ENCODE measurements around the gene CCR3.
"Not testable (repeated sequence)": the region's sequence is repeated elsewhere in the genome, so short reads cannot be mapped to it uniquely, and the experiment has no call there.

Gene CCR3

DNA sequence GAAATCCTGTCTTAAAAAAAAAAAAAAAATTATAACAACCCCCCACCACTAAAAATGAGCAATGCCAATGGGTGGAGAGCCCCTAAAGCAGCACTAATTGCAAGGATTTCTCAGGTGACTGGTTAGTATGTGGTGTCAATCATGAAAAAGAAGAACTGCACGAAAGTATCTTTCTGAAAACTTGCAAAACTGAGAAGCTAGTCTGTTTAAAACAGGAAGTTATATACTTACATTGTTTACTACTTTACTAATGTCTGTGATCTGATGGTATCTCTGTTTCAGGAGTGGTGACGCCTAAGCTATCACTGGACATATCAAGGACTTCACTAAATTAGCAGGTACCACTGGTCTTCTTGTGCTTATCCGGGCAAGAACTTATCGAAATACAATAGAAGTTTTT lies at the start of gene CCR3:
Gene CCR3 (plus strand): TSS at position 341 of the 400 bp plus-strand sequence. CDS start 22,699 bp downstream, outside the sequence.
- no peak for DNase-seq (ENCODE audit: low read depth)

DNA sequence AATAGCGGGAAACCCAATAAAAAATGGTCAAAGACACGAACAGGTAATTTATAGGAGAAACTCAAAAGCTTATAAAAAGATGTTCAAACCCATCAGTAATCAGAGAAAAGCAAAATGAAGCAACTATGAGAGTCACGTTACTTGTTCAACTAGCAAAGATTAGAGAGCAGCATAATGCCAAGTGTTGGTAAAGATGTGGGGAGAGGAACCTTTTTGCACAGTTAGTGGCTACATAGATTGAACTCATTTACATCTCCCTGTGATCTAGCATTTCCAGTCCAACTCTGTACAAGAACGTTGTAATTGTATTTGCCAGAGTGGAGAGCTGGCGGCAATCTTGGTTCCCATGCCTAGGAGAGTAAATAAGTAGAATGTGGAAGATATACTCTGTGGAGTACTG lies 49.3 kb upstream of the CCR3 start:
- DNase-seq (ENCODE audit: low read depth) = no peak

DNA sequence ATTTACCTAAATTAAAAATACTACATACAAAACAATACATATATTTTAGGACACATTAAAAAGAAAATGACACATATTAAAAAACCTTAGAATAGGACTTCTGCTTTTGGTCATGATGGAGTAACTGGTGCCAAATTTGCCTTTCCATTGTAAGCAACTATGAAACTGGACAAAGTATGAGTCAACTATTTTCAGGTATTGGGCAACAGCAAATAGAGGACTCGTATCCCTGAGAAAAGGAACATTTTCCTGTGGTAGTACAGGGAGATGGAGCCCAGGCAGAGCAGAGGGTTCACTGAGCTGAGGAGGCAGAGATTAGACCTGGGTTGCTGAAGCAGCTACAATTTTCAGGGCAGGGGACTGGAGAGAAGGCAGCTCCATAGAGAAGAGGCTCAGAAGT lies 48.8 kb upstream of the CCR3 start:
- DNase-seq (ENCODE audit: low read depth) = peak; percentile 53

DNA sequence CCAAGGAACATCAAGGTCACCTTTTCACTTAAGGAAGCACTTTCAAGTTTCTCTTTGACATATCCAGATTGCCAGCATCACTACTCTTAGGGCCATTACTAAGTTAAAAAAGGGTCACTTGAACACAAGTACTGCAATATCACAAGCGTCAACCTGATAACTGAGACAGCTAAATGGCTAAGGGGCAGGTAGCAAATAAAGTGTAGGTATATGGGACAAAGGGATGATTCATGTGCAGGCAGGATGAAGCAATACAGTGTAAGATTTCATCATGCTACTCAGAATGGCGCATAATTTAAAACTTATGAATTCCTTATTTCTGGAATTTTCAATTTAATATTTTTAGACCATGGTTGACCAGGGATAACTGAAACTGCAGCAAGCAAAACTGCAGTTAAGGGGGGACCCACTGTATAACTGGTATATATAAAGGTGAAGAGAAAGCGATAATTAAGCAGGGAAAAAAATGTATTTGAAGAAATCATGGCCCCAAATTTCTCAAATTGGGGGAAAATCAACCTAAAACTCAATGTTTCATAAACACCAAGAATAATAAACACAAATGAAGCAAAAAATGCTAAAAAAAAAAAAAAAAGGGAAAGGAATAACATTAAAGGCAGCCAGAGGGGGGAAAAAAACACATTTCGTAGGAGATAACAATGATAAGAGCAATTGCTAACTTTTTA lies 47.2 kb upstream of the CCR3 start:
- peak; percentile 23 for DNase-seq (ENCODE audit: low read depth)

DNA sequence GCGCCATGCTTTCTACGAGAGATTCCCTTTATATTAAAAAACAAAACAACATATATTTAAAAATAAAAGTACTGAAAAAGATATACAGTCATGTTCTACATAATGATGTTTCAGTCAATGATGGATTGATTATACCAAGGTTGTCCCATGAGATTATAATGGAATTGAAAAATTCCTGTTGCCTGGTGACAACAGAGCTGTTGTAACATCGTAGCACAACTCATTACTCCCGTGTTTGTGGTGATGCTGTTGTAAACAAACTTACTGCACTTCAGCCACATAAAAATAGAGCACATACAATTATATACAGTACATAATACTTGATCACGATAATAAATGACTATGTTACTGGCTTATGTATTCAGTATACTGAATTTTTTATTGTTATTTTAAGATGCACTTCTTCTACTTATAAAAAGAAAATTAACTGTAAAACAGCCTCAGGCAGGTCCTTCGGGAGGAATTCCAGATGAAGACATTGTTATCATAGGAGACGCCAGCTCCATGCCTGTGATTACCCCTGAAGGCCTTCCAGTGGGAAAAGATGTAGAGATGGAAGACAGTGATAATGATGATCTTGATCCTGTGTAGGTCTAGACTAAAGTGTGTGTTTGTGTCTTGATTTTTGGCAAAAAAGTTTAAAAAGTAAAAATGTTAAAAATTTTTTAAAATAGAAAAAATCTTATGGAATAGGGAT lies 45.9 kb upstream of the CCR3 start:
- no peak for DNase-seq (ENCODE audit: low read depth)

DNA sequence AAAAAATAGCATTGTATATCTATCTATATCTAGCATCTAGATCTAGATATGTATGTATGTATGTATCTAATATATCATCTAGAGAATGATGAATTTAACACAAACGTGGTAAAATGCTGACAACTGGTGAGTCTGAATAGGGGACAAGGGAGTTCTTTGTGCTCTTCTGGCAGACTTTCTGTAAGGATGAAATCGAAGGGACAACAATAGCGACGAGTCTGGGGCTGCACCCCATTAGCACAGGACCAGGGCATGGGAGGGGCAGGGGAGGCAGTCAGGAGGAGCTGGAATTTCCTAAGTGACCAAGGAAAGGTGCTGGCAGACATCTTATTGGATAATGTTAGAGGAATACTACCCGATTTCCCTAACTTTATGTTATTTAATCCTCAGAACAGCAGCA lies 42.0 kb upstream of the CCR3 start:
- no peak for DNase-seq (ENCODE audit: low read depth)

DNA sequence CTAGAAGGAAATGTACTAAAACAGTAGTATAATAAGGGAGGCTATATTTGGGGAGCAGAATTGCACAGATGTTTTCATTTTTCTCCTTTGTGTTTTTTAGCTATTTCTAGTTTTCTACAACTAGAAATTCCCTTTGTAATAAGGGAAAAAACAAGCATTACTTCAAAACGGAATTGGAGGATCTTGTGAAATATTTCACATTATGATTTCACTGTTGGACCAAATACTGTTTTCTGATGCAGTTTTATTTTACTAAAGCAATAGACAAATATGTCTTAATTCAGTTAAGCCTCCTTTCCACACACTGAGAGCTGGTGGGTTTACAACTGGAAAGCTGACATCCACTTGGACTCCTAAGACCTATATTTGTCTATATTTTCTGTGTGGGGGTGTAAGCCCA lies 41.5 kb upstream of the CCR3 start:
- DNase-seq (ENCODE audit: low read depth) = no peak

DNA sequence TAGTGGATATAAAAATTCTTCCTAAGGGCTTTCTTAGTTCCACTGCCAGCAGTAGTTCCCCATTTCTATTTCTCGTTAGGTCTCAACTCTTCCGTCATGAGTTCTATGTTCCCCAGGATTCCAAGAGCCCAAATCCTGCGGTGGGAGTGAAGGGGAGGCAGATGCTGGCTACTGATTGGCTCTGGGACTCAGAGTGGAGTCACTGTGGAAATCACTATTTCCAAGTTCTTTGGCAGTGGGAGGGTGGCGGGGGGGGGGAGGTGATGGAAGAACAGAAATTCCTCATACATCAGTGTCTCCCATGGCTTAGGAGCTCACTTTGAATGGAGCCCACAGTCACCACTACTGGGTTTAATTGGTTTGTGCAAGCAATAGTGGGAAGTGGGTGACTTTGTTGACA lies 39.7 kb upstream of the CCR3 start:
- DNase-seq (ENCODE audit: low read depth) = no peak

DNA sequence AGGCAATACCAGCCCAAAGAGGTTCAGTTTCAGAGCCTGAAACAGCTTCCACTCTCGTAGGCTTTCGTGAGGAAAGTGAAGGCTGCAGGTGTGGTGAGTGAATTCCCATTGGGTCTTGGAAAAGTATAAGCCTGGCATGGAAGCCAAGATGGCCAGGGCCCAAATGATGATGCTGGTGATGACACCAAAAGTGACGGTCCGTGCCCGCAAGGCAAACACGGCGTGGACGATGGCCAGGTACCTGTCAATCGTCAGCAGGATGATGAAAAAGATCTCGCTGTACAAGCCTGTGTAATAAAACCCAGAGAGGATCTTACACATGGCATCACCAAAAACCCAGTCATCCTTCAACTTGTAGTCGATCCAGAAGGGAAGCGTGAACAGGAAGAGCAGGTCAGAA lies 38.6 kb upstream of the CCR3 start:
- no peak for DNase-seq (ENCODE audit: low read depth)

DNA sequence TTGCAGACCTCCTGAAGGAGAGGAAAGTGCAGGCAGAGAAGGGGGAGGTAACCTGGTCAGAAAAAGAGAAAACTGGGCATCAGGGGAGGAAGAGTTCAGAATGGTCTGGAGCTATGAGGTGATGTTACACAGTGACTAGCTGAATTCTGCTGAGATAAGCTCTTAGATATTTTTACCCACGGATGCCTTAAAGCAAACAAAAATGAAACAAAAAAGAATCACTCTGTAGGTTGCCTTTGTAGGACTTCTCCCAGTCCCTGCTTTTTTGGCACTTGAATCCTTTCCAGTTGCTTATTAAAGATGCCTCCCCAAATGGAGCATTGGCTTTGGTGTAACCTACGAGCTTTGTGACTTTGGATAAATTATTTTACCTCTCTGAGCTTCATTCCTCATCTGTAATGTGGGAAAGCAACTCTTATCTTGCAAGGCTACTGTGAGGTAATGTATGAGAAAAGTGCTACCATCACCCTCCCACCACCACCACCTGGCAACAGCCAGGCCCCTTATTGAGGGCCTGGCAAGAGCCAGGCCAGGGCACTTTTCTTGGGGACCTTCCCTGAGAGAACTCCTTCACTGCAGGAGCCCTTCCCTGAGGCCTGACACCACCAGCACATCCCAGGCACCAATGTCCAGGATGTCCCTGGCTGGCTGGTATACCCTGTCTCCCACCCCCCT lies 36.8 kb upstream of the CCR3 start:
- DNase-seq (ENCODE audit: low read depth) = no peak

DNA sequence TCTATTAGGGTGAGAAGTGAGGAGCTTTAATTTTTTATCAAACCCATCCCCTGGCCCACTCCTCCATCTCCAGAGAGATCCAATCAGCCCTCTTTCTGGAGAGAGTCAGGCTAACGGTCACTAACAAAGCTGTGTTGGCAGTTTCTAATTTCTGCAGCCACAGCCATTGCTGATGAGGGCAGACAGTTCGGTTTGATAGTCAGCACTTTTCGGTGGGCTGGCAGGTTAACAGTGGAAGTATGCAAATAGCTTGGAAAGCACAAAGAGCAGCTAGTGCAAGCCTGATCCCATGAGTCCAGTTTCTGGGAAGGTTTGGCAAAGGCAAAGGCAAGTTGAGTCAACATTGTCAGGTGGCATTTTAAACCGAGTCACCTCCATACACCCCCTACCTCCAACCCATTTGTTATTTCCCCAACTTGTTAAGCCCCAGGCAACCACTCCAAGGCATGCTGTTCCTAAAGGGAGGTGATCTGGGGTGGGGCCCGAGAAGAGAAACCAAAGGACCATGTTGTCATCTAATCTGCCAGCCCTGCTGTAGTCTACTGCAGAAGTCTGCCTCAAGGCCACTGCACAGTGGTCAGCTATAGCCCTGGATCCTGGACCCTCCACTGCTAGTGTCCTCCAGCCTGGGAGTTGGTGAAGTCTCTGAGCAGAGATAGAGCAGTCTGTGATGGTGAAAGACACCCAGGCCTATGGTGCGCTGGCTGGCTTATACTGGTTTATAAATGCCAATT lies 35.8 kb upstream of the CCR3 start:
- no peak for DNase-seq (ENCODE audit: low read depth)

DNA sequence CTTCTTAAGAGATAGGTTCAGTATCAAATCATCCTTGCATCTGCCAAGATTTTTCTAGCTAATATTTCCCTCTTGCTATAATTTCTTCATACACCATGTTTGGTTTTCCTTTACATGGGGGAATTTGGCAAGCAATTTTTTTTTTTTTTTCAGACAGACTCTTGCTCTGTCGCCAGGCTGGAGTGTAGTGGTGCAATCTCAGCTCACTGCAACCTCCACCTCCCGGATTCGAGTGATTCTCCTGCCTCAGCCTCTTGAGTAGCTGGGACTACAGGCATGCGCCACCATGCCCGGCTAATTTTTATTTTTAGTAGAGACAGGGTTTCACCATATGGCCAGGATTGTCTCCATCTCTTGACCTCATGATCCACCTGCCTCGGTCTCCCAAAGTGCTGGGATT lies 34.7 kb upstream of the CCR3 start:
- not testable (repeated sequence) for DNase-seq (ENCODE audit: low read depth)

DNA sequence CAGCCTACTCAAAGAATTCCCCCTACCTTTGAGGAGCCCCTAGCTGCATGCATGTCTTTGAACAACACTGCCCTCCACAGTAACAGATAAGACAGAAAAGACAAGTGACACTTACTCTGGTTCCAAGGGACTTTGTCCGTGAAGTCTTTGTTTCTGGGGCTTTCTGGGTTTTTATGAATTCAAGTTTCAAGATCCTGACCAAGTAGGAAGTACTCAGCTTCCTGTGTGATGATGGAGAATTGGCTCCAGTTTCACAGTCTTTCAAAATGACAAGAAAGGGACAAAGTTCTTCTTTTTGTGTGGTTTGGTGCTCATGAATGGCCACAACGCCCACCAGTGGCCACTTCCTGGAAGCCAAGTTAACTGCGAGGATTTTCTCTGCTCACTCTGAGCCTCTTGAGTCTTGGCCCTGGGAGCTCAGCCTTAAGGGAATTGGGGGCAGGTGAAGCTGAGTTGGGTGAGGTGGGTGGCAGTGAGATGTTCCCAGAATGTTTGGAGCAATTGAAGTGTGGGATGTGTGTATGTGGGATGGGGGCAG lies 34.0 kb upstream of the CCR3 start, which contains the start of gene CCR1:
Gene CCR1 (minus strand): TSS at position 147 of the 538 bp plus-strand sequence. CDS start 4,000 bp downstream, outside the sequence.
- DNase-seq (ENCODE audit: low read depth) = peak; percentile 21

DNA sequence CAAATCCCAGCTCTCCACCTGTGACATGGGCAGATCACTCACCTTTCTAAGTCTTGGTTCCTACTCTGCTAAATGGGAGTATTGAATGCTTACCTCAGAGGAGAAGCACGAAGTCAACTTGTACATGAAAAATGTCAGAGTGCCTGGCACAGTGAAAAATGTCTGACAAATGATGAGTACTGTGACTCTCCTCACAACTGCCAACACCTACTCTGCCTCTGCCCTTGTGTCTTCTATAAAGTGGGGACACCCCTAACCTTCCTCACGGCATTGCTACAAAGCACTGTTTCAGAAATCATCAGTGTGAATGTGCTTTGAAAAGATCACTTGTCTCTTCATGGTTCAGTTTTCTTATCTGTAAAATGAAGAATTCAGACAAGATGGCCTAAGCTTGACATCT lies 33.2 kb upstream of the CCR3 start:
- no peak for DNase-seq (ENCODE audit: low read depth)

DNA sequence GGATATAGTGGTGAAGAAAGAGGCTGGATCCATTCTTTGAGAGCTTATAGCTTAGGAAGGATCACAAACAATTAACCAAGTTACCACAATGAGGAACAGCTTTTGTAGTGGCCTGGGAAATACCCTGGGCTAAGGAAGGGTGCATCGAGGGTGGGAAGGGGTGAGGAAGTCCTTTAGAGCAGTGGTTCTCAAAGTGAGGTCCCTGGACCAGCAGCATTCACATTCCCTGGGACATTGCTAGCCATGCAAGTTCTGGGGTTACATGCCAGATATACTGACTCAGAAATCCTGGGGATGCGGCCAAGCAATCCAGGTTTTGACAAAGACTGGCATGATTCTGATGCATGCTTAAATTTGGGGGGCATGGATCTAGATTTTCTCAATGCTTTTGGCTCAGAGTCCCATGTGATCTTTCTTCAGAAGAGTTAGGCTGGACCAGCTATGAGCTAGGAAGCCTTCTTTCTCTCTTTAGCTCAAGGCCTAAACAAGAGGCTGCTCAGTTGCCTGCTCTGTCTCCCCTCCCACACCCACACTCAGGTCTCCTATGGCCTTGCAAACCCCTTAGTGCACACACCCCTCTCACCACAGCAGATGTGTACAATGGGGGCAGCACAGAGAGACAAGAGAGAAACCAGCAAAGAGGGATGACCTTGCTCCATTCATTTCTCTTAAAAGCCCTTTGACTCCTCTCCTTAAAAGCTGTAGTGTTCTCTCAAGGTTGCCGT lies 32.4 kb upstream of the CCR3 start:
- no peak for DNase-seq (ENCODE audit: low read depth)

DNA sequence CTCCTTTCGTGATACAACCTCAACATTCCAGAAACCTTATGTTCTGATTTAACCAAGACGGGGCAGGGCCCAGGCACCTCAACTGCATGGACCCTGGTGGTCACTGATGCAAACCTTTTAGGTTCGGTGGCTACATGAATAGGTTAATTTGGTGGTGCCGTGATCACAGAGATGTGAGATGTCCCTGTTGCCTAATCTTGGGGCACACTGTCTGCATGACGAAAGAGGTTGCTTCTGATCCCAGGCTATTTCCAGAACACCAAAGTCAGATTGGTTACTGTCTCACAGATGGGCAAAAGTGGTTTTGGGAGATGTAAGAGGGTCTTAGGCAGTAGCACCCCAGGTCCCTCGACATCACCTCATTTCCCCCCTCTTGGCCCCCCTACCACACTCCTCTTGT lies 30.2 kb upstream of the CCR3 start:
- DNase-seq (ENCODE audit: low read depth) = no peak

DNA sequence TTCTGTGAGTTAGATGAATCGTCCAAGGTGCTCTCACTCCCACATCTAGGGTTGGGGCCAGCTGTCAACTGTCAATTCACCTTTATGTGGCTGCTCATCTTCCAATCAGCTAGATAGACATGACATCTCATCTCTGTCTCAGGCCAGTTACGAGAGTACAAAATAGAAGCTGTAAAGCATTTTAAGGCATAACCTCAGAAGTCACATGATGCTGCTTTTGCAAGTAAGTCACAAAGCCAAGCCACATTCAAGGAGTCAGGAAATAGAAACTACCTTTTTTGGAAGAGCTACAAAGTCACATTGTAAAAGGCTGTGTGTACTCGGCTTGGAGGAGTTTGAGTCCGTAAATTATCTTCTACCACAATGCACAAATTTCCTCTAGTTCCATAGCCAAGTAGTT lies 29.1 kb upstream of the CCR3 start:
- no peak for DNase-seq (ENCODE audit: low read depth)

DNA sequence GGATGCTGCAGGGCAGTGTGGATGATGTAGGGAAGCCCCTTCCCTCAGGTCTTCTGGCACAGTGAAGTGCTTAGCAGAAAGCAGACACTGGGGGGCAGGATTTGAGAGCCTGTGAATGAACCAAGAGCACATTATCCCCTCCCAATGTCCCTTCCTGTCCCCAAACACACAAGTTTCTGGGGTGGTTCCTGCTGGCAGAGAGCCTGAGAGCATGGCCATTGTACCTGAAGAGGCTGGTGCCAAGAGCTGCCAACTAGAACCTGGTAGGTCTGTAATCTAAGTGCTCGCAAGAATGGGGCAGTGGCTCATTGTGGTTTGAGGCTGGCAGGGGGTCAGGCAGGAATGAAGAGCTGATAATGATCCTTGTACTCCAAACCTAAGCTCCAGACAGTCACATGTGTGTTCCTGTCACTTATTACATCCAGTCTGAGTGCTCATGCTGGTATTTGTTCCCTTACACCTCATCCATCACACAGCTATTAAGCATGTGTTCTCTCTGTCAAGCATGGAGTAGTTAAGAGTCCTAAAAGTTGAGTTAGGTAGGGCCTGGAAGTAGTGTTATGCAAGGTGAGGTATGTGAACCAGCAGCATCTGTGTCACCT lies 27.4 kb upstream of the CCR3 start:
- DNase-seq (ENCODE audit: low read depth) = no peak

DNA sequence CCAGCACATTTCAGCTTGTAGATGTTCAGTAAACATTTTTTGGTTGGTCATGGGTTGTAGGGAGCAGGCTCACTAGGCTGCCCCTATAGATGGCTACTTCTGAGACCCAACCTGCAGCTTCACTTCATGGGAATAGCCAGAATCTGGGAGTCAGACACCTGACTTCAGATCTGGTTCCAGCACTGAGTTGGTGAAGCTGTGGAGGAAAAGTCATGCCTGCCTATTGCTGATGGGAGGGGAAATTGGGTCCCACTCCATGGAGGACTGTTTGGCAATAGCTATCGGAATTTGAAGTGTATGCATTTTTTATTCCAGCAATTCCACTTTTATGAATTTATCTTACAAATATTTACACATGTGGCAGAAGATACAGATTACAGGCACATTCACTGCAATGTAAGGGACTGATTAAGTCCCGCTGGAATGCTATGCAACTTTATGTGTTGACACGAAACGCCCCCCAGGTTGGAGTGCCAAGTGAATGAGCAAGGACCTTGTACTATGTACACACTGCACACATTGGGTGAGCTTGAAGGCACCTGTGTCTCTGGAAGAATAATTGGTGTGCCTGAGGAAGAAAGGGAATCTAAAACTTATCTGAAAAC lies 26.3 kb upstream of the CCR3 start:
- peak; percentile 27 for DNase-seq (ENCODE audit: low read depth)

DNA sequence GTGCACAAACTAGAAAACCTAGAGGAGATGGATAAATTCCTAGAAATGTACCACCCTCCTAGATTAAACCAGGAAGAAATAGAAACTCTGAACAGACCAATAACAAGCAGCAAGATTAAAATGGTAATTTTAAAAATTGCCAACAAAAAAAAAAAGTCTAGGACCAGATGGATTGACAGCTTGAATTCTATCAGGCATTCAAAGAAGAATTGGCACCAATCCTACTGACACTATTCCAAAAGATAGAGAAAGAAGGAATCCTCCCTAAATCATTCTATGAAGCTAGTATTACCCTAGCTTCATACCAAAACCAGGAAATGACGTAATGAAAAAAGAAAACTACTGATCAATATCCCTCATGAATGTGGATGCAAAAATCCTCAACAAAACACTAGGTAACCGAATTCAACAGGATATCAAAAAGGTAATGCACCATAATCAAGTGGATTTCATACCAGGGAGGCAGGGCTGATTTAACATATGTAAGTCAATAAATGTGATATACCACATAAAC lies 24.0 kb upstream of the CCR3 start:
- DNase-seq (ENCODE audit: low read depth) = no peak
